ENCODE data around the gene MAP3K15.

Gene MAP3K15

DNA sequence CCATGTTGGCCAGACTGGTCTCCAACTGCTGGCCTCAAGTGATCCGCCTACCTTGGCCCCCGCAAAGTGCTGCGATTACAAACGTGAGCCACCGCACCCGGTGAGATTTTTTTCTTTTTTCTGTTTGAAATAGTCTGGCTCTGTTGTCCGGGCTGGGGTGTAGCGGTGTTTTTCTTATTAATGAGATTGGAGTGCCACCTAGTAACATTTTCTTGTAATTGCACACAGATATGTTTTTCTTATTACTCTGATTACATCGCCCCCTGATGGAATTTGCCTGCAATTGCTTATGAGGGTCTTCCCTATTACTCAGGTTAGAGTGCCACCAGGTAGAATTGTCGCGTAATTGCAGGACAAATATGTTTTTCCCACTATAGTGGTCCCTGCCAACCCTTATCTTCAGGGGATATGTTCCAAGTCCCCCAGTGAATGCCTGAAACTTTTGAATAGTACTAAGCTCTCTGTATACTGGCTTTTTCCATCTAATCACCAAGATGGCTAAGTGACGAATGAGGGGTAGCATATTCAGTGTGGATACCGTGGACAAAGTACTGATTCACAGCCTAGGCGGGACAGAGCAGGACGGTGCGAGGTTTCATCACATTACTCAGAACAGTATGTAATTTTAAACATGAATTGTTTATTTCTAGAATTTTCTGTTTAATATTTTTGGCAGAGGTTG is 180.2 kb downstream of the MAP3K15 start:
- Histone ChIP-seq H3K4me1 (ENCODE audit: control insufficient read depth, insufficient read depth, low read length) (no peaks in the 10 kb centered on the region), H3K4me3 (ENCODE audit: insufficient read depth, low read depth, low read length) (no peak overlapping the region), H3K9me3 (ENCODE audit: control insufficient read depth, low read length) (no peaks in the 10 kb centered on the region), H3K36me3 (ENCODE audit: control insufficient read depth, insufficient read depth, low read length) (no peaks in the 10 kb centered on the region), H3K27ac (ENCODE audit: insufficient read depth, low read depth, low read length, poor library complexity, severe bottlenecking) (no peak overlapping the region), H3K27me3 (ENCODE audit: control insufficient read depth, insufficient read depth, low read length, poor library complexity, severe bottlenecking) (no peaks in the 10 kb centered on the region)
- WGBS, 2 experiments: 79 to 80% methylated on average over 10 to 11 of the region's 16 CpGs

DNA sequence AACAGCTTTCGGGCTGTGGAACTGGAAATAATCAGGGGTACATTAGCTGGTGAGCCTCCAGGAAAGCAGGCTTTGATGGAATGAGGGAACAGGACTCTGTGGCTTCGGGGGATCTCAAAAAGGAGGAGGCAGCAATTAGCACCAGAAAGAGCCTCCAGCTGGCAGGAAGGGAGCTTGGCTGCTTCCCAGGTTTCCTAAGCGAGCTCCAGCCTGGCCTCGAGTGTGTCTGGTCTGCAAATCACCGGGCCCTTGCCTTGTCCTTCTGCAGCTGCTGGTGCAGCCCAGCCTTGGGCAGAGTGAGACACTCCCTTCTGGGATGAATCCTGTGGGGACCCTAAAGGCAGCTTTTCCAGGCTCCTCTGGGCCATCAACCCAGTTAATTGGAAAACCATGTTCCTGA is 182.3 kb downstream of the MAP3K15 start:
- no peak overlapping the region for H3K27ac ChIP-seq (ENCODE audit: insufficient read depth, low read depth, low read length, poor library complexity, severe bottlenecking)
- no peaks in the 10 kb centered on the region for H3K36me3 ChIP-seq (ENCODE audit: control insufficient read depth, insufficient read depth, low read length)
- no peaks in the 10 kb centered on the region for H3K27me3 ChIP-seq (ENCODE audit: control insufficient read depth, insufficient read depth, low read length, poor library complexity, severe bottlenecking)
- WGBS, 2 experiments: 45 to 48% methylated on average over 5 of the region's 5 CpGs
- no peaks in the 10 kb centered on the region for H3K4me1 ChIP-seq (ENCODE audit: control insufficient read depth, insufficient read depth, low read length)
- H3K9me3 ChIP-seq (ENCODE audit: control insufficient read depth, low read length): no peaks in the 10 kb centered on the region
- H3K4me3 ChIP-seq (ENCODE audit: insufficient read depth, low read depth, low read length): no peak overlapping the region

DNA sequence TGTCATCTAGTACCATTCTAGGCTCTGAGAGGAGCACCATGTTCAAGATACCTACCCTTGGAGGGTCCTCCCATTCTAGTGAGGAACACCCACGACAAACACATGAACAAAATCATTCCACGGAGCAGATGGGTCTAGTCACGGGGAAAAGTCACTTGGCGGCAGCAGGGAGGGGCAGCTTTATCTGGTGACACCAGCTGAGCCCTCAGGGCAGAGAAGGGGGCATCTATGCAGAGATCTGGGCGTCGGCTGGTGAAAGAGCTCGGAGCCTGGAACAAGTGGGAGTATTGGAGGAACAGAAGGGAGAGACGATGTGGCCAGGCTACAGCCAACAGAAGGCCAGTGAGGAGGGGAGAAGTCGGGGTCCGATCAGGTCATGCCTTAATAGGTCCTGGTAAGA is 183.5 kb downstream of the MAP3K15 start:
- Histone ChIP-seq H3K27ac (ENCODE audit: insufficient read depth, low read depth, low read length, poor library complexity, severe bottlenecking) (no peak overlapping the region), H3K9me3 (ENCODE audit: control insufficient read depth, low read length) (no peaks in the 10 kb centered on the region), H3K4me3 (ENCODE audit: insufficient read depth, low read depth, low read length) (no peak overlapping the region), H3K4me1 (ENCODE audit: control insufficient read depth, insufficient read depth, low read length) (no peaks in the 10 kb centered on the region), H3K36me3 (ENCODE audit: control insufficient read depth, insufficient read depth, low read length) (no peaks in the 10 kb centered on the region), H3K27me3 (ENCODE audit: control insufficient read depth, insufficient read depth, low read length, poor library complexity, severe bottlenecking) (no peaks in the 10 kb centered on the region)
- 92 to 99% methylated on average over 10 of the region's 10 CpGs for WGBS, 2 experiments

DNA sequence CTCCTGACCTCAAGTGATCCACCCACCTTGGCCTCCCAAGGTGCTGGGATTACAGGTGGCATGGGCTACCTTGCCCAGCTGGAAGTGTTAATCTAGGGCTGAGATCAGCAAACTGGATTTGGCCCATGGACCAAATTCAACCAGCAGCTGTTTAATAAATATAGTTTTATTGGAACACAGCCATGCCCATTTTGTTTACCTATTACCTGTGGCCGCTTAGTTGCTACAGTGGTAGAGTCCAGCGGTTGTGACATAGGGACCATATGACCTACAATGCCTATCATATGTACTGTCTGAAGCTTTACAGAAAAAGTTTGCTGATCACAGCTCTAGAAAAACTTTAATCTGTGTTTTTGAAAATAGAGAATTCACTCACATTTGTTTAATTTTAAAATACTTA is 188.7 kb downstream of the MAP3K15 start:
- H3K9me3 ChIP-seq (ENCODE audit: control insufficient read depth, low read length): no peaks in the 10 kb centered on the region
- WGBS, 2 experiments: 96% methylated on average over 2 of the region's 2 CpGs; no CpG with 5 or more reads in 1 of the 2 experiments
- H3K4me3 ChIP-seq (ENCODE audit: insufficient read depth, low read depth, low read length): no peak overlapping the region
- no peak overlapping the region for H3K27ac ChIP-seq (ENCODE audit: insufficient read depth, low read depth, low read length, poor library complexity, severe bottlenecking)
- no peaks in the 10 kb centered on the region for H3K4me1 ChIP-seq (ENCODE audit: control insufficient read depth, insufficient read depth, low read length)
- no peaks in the 10 kb centered on the region for H3K36me3 ChIP-seq (ENCODE audit: control insufficient read depth, insufficient read depth, low read length)
- H3K27me3 ChIP-seq (ENCODE audit: control insufficient read depth, insufficient read depth, low read length, poor library complexity, severe bottlenecking): no peaks in the 10 kb centered on the region
